ENCODE results near the gene TMOD3.

Gene TMOD3

GRCh38 chr15:51793521-51794305 lies 35.7 kb upstream of the TMOD3 start:
- TF ChIP-seq CTCF (IDR thresholded peaks at IDR 0.05; ENCODE audit: low read depth, low read length): no peak
- in situ Hi-C loops (cut with HindIII; ENCODE audit: low sequenced_read_pairs): no loop called here
- H3K4me3 ChIP-seq (ENCODE audit: low read depth, low read length): no peak overlapping the region
- peak; percentile 60 for DNase-seq (ENCODE audit: low read depth, low spot score)

GRCh38 chr15:51796847-51797401 lies 32.5 kb upstream of the TMOD3 start:
- in situ Hi-C loops (cut with HindIII; ENCODE audit: low sequenced_read_pairs): no loop called here

GRCh38 chr15:51798281-51798680 lies 31.2 kb upstream of the TMOD3 start:
- no peak for DNase-seq (ENCODE audit: low read depth, low spot score)
- in situ Hi-C loops (cut with HindIII; ENCODE audit: low sequenced_read_pairs): no loop called here
- H3K4me3 ChIP-seq (ENCODE audit: low read depth, low read length): no peak overlapping the region
- TF ChIP-seq CTCF (IDR thresholded peaks at IDR 0.05; ENCODE audit: low read depth, low read length): no peak

More at GRCh38 chr15:51796847-51797401, 32.5 kb upstream of the TMOD3 start:
- DNase-seq (ENCODE audit: low read depth, low spot score): no peak
- H3K4me3 ChIP-seq (ENCODE audit: low read depth, low read length): no peak overlapping the region
- no peak for TF ChIP-seq CTCF (IDR thresholded peaks at IDR 0.05; ENCODE audit: low read depth, low read length)

- no peak overlapping the region for H3K4me3 ChIP-seq (ENCODE audit: low read depth, low read length)
- DNase-seq (ENCODE audit: low read depth, low spot score): no peak
- in situ Hi-C loops (cut with HindIII; ENCODE audit: low sequenced_read_pairs): no loop called here
- no peak for TF ChIP-seq CTCF (IDR thresholded peaks at IDR 0.05; ENCODE audit: low read depth, low read length)
Observed at GRCh38 chr15:51799282-51800252, 29.9 kb upstream of the TMOD3 start.

- peak; percentile 64 for DNase-seq (ENCODE audit: low read depth, low spot score)
- no peak overlapping the region for H3K4me3 ChIP-seq (ENCODE audit: low read depth, low read length)
- peak; percentile 83 for TF ChIP-seq CTCF (IDR thresholded peaks at IDR 0.05; ENCODE audit: low read depth, low read length)
- in situ Hi-C loops (cut with HindIII; ENCODE audit: low sequenced_read_pairs): no loop called here
Observed at GRCh38 chr15:51801391-51801835, 28.0 kb upstream of the TMOD3 start.

GRCh38 chr15:51802593-51802992 lies 26.9 kb upstream of the TMOD3 start:
- no peak for DNase-seq (ENCODE audit: low read depth, low spot score)
- TF ChIP-seq CTCF (IDR thresholded peaks at IDR 0.05; ENCODE audit: low read depth, low read length): no peak
- H3K4me3 ChIP-seq (ENCODE audit: low read depth, low read length): no peak overlapping the region
- in situ Hi-C loops (cut with HindIII; ENCODE audit: low sequenced_read_pairs): no loop called here

Measured in astrocyte of the spinal cord (primary cell).